GM12801 (cell line): ENCODE results near the gene NLGN3.

Experiments used
- CTCF ChIP-seq: IDR thresholded peaks from one replicate; pipeline ENCODE4 v1.5.1; 2011; ENCODE audit warnings: control low read depth; ENCODE audit not compliant: insufficient read length; ENCODE audit errors: extremely low read depth

The NLGN3 gene

DNA sequence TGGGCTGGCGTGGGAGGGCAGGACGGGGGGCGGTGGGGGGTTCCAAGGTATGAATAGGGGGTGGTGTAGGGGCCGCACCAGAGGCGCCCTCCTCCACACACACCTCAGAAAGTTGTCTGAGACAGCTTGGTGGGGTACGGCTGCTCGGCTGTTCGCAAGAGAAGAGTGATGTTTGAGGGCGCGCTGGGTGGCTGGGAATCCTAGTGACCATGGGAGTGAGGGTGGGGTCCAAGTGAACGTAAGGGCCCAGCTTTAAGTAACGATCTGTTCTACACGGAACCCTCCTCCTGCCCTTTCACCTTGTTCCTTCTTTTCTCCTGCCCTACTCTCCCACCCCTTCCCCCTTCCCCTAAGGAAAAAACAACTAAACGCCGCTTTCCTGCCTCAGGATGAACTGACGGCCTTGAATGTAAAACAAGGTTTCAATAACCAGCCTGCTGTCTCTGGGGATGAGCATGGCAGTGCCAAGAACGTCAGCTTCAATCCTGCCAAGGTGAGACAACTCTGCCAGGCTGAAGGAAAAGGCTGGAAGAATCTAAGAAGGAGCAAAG, 25.6 kb upstream of the NLGN3 start:
- no peak for TF ChIP-seq CTCF

DNA sequence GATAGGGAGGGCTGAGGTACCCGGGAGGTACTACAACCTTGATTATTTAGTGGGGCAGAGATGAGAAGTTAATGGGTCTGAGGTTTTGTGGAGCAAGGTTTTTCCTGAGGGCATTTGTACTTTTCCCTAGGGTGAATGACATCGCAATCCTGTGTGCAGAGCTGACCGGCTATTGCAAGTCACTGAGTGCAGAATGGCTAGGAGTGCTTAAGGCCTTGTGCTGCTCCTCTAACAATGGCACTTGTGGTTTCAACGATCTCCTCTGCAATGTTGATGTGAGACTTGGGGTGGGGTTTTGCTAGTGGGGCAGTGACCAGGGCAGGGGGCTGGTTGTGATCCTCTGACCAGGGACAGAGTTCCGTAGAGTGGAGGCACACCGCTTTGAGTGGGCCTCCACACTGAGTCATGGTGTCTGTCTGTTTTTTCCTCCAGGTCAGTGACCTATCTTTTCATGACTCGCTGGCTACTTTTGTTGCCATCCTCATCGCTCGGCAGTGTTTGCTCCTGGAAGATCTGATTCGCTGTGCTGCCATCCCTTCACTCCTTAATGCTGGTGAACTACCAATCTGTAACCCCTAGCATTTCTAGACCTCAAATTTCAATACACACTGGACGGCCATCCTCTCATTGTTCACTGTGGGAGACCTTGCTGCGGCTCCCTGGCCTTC, 16.3 kb upstream of the NLGN3 start:
- no peak for TF ChIP-seq CTCF

DNA sequence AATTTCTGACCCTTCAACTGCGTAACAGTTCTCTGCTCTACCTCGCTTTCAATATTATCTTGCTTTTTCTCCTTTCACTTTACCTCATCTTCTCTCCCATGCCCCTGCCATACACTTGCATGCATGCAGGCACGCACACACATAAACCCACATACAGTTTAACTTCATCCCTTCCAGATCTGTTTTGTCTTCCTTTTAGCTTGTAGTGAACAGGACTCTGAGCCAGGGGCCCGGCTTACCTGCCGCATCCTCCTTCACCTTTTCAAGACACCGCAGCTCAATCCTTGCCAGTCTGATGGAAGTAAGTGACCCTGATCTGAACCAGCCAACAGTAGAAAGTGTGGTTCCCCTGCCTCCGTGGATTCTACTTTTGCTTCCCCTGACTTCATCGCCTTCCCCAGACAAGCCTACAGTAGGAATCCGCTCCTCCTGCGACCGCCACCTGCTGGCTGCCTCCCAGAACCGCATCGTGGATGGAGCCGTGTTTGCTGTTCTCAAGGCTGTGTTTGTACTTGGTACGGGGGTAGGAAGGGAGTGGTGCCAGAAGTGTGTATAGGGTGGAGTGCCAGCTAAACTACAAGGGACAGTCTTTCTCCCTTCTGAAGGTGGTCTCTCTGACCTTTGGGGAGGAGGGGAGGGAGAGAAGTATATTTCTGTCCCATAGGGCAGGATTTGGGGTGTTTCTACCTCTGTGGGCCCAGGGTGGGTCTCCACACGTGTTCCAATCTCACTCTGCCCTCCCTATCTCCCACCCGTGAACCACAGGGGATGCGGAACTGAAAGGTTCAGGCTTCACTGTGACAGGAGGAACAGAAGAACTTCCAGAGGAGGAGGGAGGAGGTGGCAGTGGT, 15.5 kb upstream of the NLGN3 start:
- no peak for TF ChIP-seq CTCF

DNA sequence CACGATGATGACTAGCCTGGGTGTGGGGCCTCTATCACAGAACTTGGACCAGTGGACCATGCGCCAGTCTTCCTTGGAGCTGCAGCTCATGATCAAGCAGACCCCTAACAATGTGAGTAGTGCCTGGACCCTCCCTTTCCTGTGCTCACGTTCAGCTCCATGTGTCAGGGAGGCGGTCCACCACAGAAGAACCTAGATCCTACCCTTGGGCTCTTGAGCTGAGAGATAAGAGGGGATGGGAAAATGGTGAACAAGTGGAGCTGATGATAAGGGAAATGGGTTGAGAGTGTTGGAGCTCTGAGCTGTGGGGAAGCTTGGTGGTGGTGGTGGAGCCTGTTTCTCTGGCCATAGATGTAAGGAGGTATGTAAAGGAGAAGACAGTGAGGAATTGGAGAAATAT, 13.1 kb upstream of the NLGN3 start:
- no peak for TF ChIP-seq CTCF

GRCh38 chrX:71140440-71140839, 4.2 kb upstream of the NLGN3 start:
- TF ChIP-seq CTCF, result no peak

DNA sequence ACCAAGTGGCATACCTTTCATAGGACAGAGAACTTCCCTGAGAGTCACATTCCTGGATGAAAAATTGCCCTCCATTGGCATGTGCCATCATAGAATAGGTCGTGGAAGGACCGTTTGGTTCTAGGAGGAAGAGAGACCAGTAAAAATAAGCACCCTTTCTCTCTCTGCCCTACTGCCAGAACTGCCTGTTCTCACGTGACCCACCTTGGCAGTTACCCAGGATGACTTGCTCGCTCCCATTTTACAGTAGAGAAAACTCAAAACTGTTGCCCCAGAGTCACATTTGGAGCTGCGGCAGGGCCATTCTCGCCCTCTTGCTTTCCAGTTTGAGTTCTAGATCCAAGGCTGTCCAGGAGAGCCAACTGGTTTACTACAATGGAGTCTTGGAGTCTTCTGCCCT, 1.1 kb upstream of the NLGN3 start:
- TF ChIP-seq CTCF, result no peak

- TF ChIP-seq CTCF, result no peak
Measured at GRCh38 chrX:71147496-71148277, 3.0 kb downstream of the NLGN3 start.
